Ovary (tissue), 9 donors: ENCODE data around the gene AOAH. TPM values are rescaled to one million over a fixed set of nuclear protein-coding genes. Genes with fewer than 3 reads are reported as not detected.

Experiments used
- DNase-seq, 5 donors: peaks; one replicate each; pipeline ENCODE4 v3.0.0-alpha.2; 2019 to 2020
- H3K27ac ChIP-seq, 2 donors: fragments of 200-600 bp; one replicate each; pipeline versions ENCODE4 v1.5.1 to v1.8.0; 2019 to 2022
- H3K27me3 ChIP-seq: fragments of 200-600 bp; one replicate; pipeline ENCODE4 v1.8.0; 2022
- H3K36me3 ChIP-seq: fragments of 200-600 bp; sonication (generic); one replicate; pipeline ENCODE4 v1.5.1; 2019
- H3K4me1 ChIP-seq: one replicate; pipeline ENCODE4 v1.8.1; 2013; ENCODE audit warnings: mild to moderate bottlenecking, moderate library complexity; ENCODE audit not compliant: insufficient read depth
- H3K4me3 ChIP-seq: fragments of 200-600 bp; sonication (generic); one replicate; pipeline ENCODE4 v1.5.1; 2017
- H3K9me3 ChIP-seq, 2 donors: fragments of 200-600 bp in 1 of 2; sonication (generic) in 1 of 2; one replicate each; pipeline versions ENCODE4 v1.5.1 to v1.8.1; 2013 to 2019; ENCODE audit warnings: mild to moderate bottlenecking in 1 of 2, moderate library complexity in 1 of 2
- EP300 ChIP-seq: sonication (generic); formaldehyde crosslinking; IDR thresholded peaks from one replicate; pipeline ENCODE4 v1.6.1; 2017; ENCODE audit warnings: antibody characterized with exemption
- POLR2A ChIP-seq: fragments of 450-650 bp; IDR thresholded peaks from one replicate; pipeline ENCODE4 v1.6.1; 2017; ENCODE audit warnings: antibody characterized with exemption, mild to moderate bottlenecking, moderate library complexity
- WGBS, 3 donors: extraction: QIAGEN DNeasy Blood & Tissue Kit in 1 of 3; methylation state at CpG; one replicate each; pipeline versions ENCODE4 v1.1.5 to v1.1.7; 2013 to 2017; 5-methylcytosine and 5-hydroxymethylcytosine counted together
- intact Hi-C, 4 donors: fragments of 100-400 bp; cut with DNase I; formaldehyde crosslinking; loops; one replicate each; pipeline versions ENCODE4 v1.11.0 to v1.15.1; 2022 to 2023
- polyA plus RNA-seq, 2 donors: library from polyadenylated mRNA; stranded (reverse); fragments of 200-250 nt in 1 of 2; fragments of 350-450 nt in 1 of 2; fragmentation: Illumina TruSeq in 1 of 2; extraction: RNeasy Lipid Tissue Mini Kit (QIAGEN cat#74804) in 1 of 2; gene quantifications; one replicate each; pipeline ENCODE4 v1.2.3, GENCODE V29; 2013 to 2014
- total RNA-seq, 7 donors: library from RNA; depleted of rRNA in 2 of 7; stranded (reverse); fragments of >200 nt in 2 of 7; fragmentation: NEBNext Ultra II Directional in 3 of 7; extraction: Animal tissue kit (Norgen Biotek cat#: 25700) in 3 of 7; gene quantifications; one replicate each; pipeline versions ENCODE4 v1.1.0 to v1.2.4, GENCODE V29; 2016 to 2023
- TF ChIP-seq, protein P1 (sequence below), 3 donors: fragments of 450-650 bp in 2 of 3; fragments of 200-600 bp in 1 of 3; IDR thresholded peaks; one replicate each; pipeline versions ENCODE4 v1.5.1 to v1.8.0; 2016 to 2022; ENCODE audit warnings: antibody characterized with exemption in 3 of 3, mild to moderate bottlenecking in 1 of 3
- donor health status: DM: no; HTN: no; CAD: no; lungs with moderate emphysema.
- donor health status: DM: no; HTN: no; CAD: no.
- donor health status: Bipolar disorder and iron deficiency.
- donor health status: DM: yes; HTN: yes; CAD: no.
- donor health status: DM: no; HTN: no; CAD: no.
- donor health status: DM: yes; HTN: yes; CAD: no.

The AOAH gene
- total and polyA plus RNA-seq, 9 donors = 0.83 to 14.0 (median 4.8) TPM

DNA sequence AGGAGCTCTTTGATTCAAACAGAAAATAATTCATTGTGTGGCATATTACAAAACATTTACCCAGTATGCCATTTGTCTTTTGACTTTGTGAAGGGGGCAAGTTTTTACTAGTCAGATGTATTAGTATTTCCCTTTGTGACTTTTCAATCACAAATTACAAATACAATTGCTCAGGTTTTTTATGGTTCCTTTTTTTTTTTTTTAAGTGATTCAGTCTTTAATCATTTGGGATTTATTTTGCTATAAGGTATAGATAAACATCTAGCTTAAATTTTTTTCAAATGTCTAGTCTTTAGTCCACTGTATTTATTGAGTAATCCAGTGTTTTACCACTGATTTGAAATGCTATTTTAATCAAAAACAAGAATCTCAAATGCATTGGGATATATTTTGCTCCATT, 75.9 kb downstream of the AOAH start:
- no peak for TF ChIP-seq EP300
- TF ChIP-seq, protein P1, sequence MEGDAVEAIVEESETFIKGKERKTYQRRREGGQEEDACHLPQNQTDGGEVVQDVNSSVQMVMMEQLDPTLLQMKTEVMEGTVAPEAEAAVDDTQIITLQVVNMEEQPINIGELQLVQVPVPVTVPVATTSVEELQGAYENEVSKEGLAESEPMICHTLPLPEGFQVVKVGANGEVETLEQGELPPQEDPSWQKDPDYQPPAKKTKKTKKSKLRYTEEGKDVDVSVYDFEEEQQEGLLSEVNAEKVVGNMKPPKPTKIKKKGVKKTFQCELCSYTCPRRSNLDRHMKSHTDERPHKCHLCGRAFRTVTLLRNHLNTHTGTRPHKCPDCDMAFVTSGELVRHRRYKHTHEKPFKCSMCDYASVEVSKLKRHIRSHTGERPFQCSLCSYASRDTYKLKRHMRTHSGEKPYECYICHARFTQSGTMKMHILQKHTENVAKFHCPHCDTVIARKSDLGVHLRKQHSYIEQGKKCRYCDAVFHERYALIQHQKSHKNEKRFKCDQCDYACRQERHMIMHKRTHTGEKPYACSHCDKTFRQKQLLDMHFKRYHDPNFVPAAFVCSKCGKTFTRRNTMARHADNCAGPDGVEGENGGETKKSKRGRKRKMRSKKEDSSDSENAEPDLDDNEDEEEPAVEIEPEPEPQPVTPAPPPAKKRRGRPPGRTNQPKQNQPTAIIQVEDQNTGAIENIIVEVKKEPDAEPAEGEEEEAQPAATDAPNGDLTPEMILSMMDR (IDR thresholded peaks at IDR 0.05) = no peak
- no peak for TF ChIP-seq POLR2A
- H3K4me1 ChIP-seq = no peaks in the 10 kb centered on the region
- no peak for DNase-seq
- no peak overlapping the region for H3K27ac ChIP-seq
- no peaks in the 10 kb centered on the region for H3K36me3 ChIP-seq
- H3K9me3 ChIP-seq = no peaks in the 10 kb centered on the region
- H3K27me3 ChIP-seq = no peaks in the 10 kb centered on the region
- intact Hi-C loops = no loop called here
- H3K4me3 ChIP-seq = no peak overlapping the region

DNA sequence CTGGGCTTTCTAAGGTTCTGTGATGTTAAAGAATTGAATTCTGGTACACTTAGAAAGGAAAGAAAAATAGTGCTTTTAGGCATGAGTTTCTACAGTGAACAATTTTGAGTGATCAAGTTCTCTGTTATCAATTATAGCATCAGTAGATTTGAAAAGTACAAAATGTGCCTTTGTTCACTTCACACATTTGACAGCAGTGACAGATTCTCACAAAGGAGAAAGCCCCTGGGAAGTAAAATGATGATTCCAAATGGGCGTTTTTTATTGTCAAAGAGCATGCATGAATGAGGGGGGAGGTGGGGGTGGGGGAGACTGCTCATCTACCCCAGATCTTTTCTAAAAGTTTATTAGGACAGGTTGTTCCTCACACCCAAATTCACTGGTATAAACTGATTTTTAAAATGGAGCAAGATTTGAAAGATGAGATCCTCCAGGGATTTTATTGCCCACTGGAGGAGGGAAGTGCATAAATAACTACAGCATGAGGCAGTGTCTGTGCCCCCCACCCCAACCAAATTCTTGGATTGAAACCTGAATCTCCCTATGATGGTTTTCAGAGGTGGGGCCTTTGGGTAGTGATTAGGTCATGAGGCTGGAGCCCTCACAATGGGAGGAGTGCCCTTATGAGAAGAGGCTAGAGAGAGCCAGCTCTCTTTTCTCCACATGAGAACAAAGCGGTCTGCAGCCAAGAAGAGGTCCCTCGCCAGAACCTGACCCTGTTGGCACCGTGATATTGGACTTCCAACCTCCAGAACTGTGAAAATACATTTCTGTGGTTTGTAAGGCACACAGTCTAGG, 79.5 kb downstream of the AOAH start:
- Histone ChIP-seq H3K4me1 (no peaks in the 10 kb centered on the region), H3K9me3 (no peaks in the 10 kb centered on the region), H3K4me3 (no peak overlapping the region), H3K27me3 (no peaks in the 10 kb centered on the region), H3K36me3 (no peaks in the 10 kb centered on the region), H3K27ac (no peak overlapping the region)
- WGBS, 3 donors = 71 to 74% (median 71%) methylated on average over 4 of the region's 4 CpGs
- intact Hi-C loops = no loop called here
- TF ChIP-seq POLR2A (no peak), EP300 (no peak)
- TF ChIP-seq, protein P1 (IDR thresholded peaks at IDR 0.05) = no peak
- DNase-seq = no peak

DNA sequence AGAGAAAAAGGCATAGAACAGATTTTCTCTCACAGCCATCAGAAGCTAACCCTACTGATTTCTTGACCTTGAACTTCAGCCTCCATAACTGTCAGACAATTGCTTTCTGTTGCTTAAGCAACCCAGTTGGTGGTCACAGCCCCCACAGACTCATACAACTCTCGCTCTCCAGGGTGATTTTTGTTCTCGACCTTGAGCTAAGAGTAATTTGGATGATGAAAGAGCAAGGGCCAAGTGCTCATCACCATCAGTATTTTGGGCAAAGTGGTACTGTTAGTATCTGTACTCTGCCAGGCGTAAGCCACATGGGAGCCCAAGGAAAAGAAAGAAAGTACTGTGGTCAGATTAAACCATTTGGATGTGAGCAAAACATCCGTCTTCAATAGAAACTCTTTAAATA, 81.9 kb downstream of the AOAH start:
- Histone ChIP-seq H3K4me3 (no peak overlapping the region), H3K9me3 (no peaks in the 10 kb centered on the region), H3K36me3 (no peaks in the 10 kb centered on the region), H3K27ac (no peak overlapping the region), H3K27me3 (no peaks in the 10 kb centered on the region), H3K4me1 (no peaks in the 10 kb centered on the region)
- intact Hi-C loops = no loop called here
- WGBS, 3 donors = 64 to 79% (median 70%) methylated on average over 4 of the region's 4 CpGs
- DNase-seq = no peak
- TF ChIP-seq POLR2A = no peak
- TF ChIP-seq, protein P1 (IDR thresholded peaks at IDR 0.05) = no peak
- no peak for TF ChIP-seq EP300

- DNase-seq = no peak
Measured at GRCh38 chr7:36642010-36642409, 82.3 kb downstream of the AOAH start.

More at GRCh38 chr7:36642010-36642409, 82.3 kb downstream of the AOAH start:
- Histone ChIP-seq H3K9me3 (no peaks in the 10 kb centered on the region), H3K4me3 (no peak overlapping the region), H3K4me1 (no peaks in the 10 kb centered on the region), H3K27me3 (no peaks in the 10 kb centered on the region), H3K27ac (no peak overlapping the region), H3K36me3 (no peaks in the 10 kb centered on the region)
- 90 to 95% (median 95%) methylated on average over 3 of the region's 3 CpGs for WGBS, 3 donors
- intact Hi-C loops = no loop called here
- no peak for TF ChIP-seq EP300
- TF ChIP-seq, protein P1 (IDR thresholded peaks at IDR 0.05) = no peak
- no peak for TF ChIP-seq POLR2A
